PC-9 (cell line): ENCODE measurements around the gene GIGYF1.
"Not testable (repeated sequence)": the region's sequence is repeated elsewhere in the genome, so short reads cannot be mapped to it uniquely, and the experiment has no call there.

Source experiments
- EZH2 ChIP-seq: fragments of 200-600 bp; sonication (generic); IDR thresholded peaks from 2 replicates; pipeline ENCODE4 v1.8.0; 2017; ENCODE audit warnings: antibody characterized with exemption, low read depth
- TF ChIP-seq, protein P1 (sequence below): fragments of 200-600 bp; sonication (generic); conservative IDR thresholded peaks from 2 replicates; pipeline ENCODE4 v1.6.1; 2017; ENCODE audit warnings: mixed run types, antibody characterized with exemption, mild to moderate bottlenecking, moderate library complexity

DNA sequence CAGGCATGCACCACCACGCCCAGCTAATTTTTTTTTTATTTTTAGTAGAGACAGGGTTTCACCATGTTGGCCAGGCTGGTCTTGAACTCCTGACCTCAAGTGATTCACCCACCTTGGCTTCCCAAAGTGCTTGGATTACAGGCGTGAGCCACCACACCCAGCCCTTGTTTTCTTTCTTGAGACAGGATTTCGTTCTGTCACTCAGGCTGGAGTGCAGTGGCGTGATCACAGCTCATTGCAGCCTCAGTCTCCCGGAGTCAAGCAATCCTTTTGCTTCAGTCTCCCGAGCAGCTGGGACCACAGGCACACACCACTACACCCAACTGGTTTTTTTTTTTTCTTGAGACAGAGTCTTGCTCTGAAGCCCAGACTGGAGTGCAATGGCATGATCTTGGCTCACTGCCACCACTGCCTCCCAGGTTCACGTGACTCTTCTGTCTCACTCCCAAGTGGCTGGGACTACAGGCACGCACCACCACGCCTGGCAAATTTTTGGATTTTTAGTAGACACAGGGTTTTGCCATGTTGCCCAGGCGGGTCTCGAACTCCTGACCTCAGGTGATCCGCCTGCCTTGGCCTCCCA, 31.8 kb downstream of the GIGYF1 start:
- TF ChIP-seq, protein P1, sequence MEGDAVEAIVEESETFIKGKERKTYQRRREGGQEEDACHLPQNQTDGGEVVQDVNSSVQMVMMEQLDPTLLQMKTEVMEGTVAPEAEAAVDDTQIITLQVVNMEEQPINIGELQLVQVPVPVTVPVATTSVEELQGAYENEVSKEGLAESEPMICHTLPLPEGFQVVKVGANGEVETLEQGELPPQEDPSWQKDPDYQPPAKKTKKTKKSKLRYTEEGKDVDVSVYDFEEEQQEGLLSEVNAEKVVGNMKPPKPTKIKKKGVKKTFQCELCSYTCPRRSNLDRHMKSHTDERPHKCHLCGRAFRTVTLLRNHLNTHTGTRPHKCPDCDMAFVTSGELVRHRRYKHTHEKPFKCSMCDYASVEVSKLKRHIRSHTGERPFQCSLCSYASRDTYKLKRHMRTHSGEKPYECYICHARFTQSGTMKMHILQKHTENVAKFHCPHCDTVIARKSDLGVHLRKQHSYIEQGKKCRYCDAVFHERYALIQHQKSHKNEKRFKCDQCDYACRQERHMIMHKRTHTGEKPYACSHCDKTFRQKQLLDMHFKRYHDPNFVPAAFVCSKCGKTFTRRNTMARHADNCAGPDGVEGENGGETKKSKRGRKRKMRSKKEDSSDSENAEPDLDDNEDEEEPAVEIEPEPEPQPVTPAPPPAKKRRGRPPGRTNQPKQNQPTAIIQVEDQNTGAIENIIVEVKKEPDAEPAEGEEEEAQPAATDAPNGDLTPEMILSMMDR, result not testable (repeated sequence)
- not testable (repeated sequence) for TF ChIP-seq EZH2
